Lung (tissue), 12 donors: ENCODE data around the gene ETF1. TPM values are rescaled to one million over a fixed set of nuclear protein-coding genes. Genes with fewer than 3 reads are reported as not detected.

ENCODE experiments used
- ATAC-seq: fragments of 200-7000 bp; cut with Tn5 transposase; one replicate; pipeline ENCODE4 v1.9.1; 2020; ENCODE audit warnings: moderate number of reproducible peaks; ENCODE audit not compliant: insufficient read depth, low FRiP score
- DNase-seq, 3 donors: peaks; one replicate each; pipeline ENCODE4 v3.0.0-alpha.2; 2013 to 2017
- H3K27ac ChIP-seq, 2 donors: one replicate each; pipeline ENCODE4 v1.5.1; 2013; ENCODE audit warnings: mild to moderate bottlenecking in 2 of 2, moderate library complexity in 2 of 2, control low read depth in 1 of 2, inconsistent platforms in 1 of 2, low read depth in 1 of 2, low read length in 1 of 2
- H3K27me3 ChIP-seq, 3 donors: one replicate each; pipeline ENCODE4 v1.5.1; 2013; ENCODE audit warnings: low read length in 2 of 3; ENCODE audit not compliant: control insufficient read depth in 3 of 3, insufficient read depth in 3 of 3
- H3K36me3 ChIP-seq, 4 donors: one replicate each; pipeline ENCODE4 v1.5.1; 2013; ENCODE audit warnings: low read length in 4 of 4, mild to moderate bottlenecking in 1 of 4, moderate library complexity in 1 of 4; ENCODE audit not compliant: control insufficient read depth in 4 of 4, insufficient read depth in 4 of 4
- H3K4me1 ChIP-seq, 5 donors: one replicate each; pipeline ENCODE4 v1.5.1; 2013; ENCODE audit warnings: low read length in 5 of 5, mild to moderate bottlenecking in 2 of 5, moderate library complexity in 1 of 5; ENCODE audit not compliant: control insufficient read depth in 5 of 5, insufficient read depth in 5 of 5
- H3K4me3 ChIP-seq: one replicate; pipeline ENCODE4 v1.5.1; 2013; ENCODE audit warnings: mild to moderate bottlenecking, control low read depth, moderate library complexity
- H3K9ac ChIP-seq, 2 donors: one replicate each; pipeline ENCODE4 v1.5.1; 2013; ENCODE audit warnings: low read length in 2 of 2, control low read depth in 1 of 2; ENCODE audit not compliant: insufficient read depth in 1 of 2
- H3K9me3 ChIP-seq, 4 donors: one replicate each; pipeline ENCODE4 v1.5.1; 2013; ENCODE audit warnings: low read length in 3 of 4, mild to moderate bottlenecking in 1 of 4, moderate library complexity in 1 of 4; ENCODE audit not compliant: control insufficient read depth in 4 of 4, insufficient read depth in 3 of 4
- WGBS, 2 donors: extraction: QIAGEN DNeasy Blood & Tissue Kit; methylation state at CpG; one replicate each; pipeline ENCODE4 v1.1.7; 2013; 5-methylcytosine and 5-hydroxymethylcytosine counted together
- polyA plus RNA-seq, 2 donors: library from polyadenylated mRNA; stranded (reverse); fragments of 200-250 nt; gene quantifications; one replicate each; pipeline ENCODE4 v1.2.1, GENCODE V29; 2013
- total RNA-seq, 2 donors: library from RNA; depleted of rRNA in 1 of 2; stranded (reverse); fragments of >200 nt in 1 of 2; gene quantifications; one replicate each; pipeline ENCODE4 v1.2.1, GENCODE V29; 2014 to 2021
- TF ChIP-seq, protein P1 (sequence below): IDR thresholded peaks from 2 replicates; pipeline ENCODE4 v1.5.1; 2012; ENCODE audit warnings: mild to moderate bottlenecking; ENCODE audit errors: control extremely low read depth, extremely low read depth
- donor health status: control.
- donor health status: control.
- donor health status: Bipolar disorder and iron deficiency.
- donor health status: healthy.
- donor health status: DM: yes; HTN: yes; CAD: no.

The ETF1 gene
- total and polyA plus RNA-seq, 4 donors, result 36.9 to 99.2 (median 62.8) TPM

DNA sequence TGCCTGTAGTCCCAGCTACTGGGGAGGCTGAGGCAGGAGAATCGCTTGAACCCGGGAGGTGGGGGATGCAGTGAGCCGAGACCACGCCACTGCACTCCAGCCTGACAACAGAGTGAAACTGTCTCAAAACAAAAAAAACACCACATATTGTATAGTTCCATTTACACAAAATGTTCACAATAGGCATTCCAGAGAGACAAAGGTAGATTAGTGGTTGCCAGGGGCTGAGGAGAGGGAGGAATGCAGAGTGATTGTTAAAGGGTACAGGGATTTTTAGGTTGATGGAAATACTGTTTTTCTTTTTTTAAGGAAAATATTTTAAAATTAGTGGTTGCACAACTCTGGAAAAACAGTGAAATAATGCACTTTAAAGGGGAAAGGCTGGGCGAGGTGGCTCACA lies 19.6 kb downstream of the ETF1 start:
- peaks cover 0 to 6% (median 2%) of the 10 kb centered on the region in 4 donors for H3K36me3 ChIP-seq
- TF ChIP-seq, protein P1, sequence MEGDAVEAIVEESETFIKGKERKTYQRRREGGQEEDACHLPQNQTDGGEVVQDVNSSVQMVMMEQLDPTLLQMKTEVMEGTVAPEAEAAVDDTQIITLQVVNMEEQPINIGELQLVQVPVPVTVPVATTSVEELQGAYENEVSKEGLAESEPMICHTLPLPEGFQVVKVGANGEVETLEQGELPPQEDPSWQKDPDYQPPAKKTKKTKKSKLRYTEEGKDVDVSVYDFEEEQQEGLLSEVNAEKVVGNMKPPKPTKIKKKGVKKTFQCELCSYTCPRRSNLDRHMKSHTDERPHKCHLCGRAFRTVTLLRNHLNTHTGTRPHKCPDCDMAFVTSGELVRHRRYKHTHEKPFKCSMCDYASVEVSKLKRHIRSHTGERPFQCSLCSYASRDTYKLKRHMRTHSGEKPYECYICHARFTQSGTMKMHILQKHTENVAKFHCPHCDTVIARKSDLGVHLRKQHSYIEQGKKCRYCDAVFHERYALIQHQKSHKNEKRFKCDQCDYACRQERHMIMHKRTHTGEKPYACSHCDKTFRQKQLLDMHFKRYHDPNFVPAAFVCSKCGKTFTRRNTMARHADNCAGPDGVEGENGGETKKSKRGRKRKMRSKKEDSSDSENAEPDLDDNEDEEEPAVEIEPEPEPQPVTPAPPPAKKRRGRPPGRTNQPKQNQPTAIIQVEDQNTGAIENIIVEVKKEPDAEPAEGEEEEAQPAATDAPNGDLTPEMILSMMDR, result no peak
- WGBS, 2 donors, result 96 to 97% methylated on average over 5 of the region's 5 CpGs
- H3K9me3 ChIP-seq, result no peaks in the 10 kb centered on the region
- ATAC-seq, result no peak
- no peak overlapping the region for H3K9ac ChIP-seq
- no peak for DNase-seq
- H3K4me3 ChIP-seq, result no peak overlapping the region
- peaks cover 0 to 4% (median 3%) of the 10 kb centered on the region in 5 donors for H3K4me1 ChIP-seq
- no peaks in the 10 kb centered on the region for H3K27me3 ChIP-seq
- no peak overlapping the region for H3K27ac ChIP-seq

DNA sequence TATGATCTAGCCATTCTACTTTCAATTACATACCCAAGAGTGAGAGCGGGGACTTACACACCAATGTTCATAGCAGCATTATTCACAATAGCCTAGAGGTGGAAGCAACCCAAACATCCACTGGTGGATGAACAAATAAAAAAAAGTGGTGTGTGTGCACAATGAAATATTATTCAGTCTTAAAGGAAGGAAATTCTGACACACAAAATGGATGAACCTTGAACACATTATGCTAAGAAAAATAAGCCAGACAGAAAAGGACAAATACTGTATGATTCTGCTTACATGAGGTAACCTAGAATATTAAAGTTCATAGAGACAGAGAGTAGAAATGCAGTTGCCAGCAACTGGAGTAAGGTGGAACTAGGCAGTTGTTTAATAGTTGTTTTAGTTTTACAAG lies 22.1 kb downstream of the ETF1 start:
- ATAC-seq, result no peak
- TF ChIP-seq, protein P1, result no peak
- Histone ChIP-seq H3K27me3 (no peaks in the 10 kb centered on the region), H3K9me3 (no peaks in the 10 kb centered on the region), H3K4me1 (peaks cover 0 to 4% (median 3%) of the 10 kb centered on the region in 5 donors), H3K27ac (no peak overlapping the region), H3K36me3 (peaks cover 9 to 17% (median 15%) of the 10 kb centered on the region in 4 donors), H3K9ac (no peak overlapping the region), H3K4me3 (no peak overlapping the region)
- no peak for DNase-seq
- 100% methylated on average over 1 of the region's 1 CpG for WGBS, 2 donors

- Histone ChIP-seq H3K9ac (no peak overlapping the region), H3K27ac (no peak overlapping the region), H3K4me1 (peaks cover 0 to 4% (median 3%) of the 10 kb centered on the region in 5 donors), H3K27me3 (no peaks in the 10 kb centered on the region), H3K36me3 (peaks cover 19 to 40% (median 33%) of the 10 kb centered on the region in 4 donors), H3K9me3 (no peaks in the 10 kb centered on the region), H3K4me3 (no peak overlapping the region)
- DNase-seq (no peak), ATAC-seq (no peak)
- TF ChIP-seq, protein P1, result no peak
- 95 to 98% methylated on average over 4 of the region's 4 CpGs for WGBS, 2 donors
These were observed 25.6 kb downstream of the ETF1 start for GRCh38 chr5:138517437-138517836.
